Neural progenitor cell (in vitro differentiated cells): Measurements from ENCODE around the gene GRID1.

ENCODE experiments used
- CTCF ChIP-seq: fragments of 200-600 bp; sonication (generic); IDR thresholded peaks from 2 replicates; pipeline ENCODE4 v1.5.1; 2017; ENCODE audit warnings: antibody characterized with exemption, mild to moderate bottlenecking
- EZH2 ChIP-seq: fragments of 200-600 bp; sonication (generic); IDR thresholded peaks from 2 replicates; pipeline ENCODE4 v1.6.1; 2017; ENCODE audit warnings: antibody characterized with exemption, mild to moderate bottlenecking, moderate library complexity
- EZH2phosphoT487 ChIP-seq: fragments of 200-600 bp; sonication (generic); IDR thresholded peaks from 2 replicates; pipeline ENCODE4 v1.6.1; 2017; ENCODE audit warnings: antibody characterized with exemption

GRCh38 chr10:86319676-86320075, 46.9 kb downstream of the GRID1 start:
- TF ChIP-seq CTCF = no peak
- TF ChIP-seq EZH2phosphoT487 = no peak
- TF ChIP-seq EZH2 = no peak
